OCI-LY1 (cell line): ENCODE measurements around the gene ST8SIA2.

ENCODE experiments used
- CTCF ChIP-seq: fragments of 200-600 bp; sonication (generic), shearing (Covaris generic); IDR thresholded peaks from 2 replicates; pipeline ENCODE4 v1.5.1; 2017; ENCODE audit warnings: mild to moderate bottlenecking, antibody characterized with exemption, low read length, moderate library complexity, mixed read lengths
- EZH2 ChIP-seq: fragments of 200-600 bp; sonication (generic), shearing (Covaris generic); IDR thresholded peaks from 2 replicates; pipeline ENCODE4 v1.8.0; 2017; ENCODE audit warnings: borderline replicate concordance, mixed run types, mild to moderate bottlenecking, antibody characterized with exemption, low read length, moderate library complexity, mixed read lengths

GRCh38 chr15:92394309-92395097 is 822 bp downstream of the ST8SIA2 start:
- TF ChIP-seq CTCF (no peak), EZH2 (no peak)
